SK-N-MC (cell line): ENCODE measurements around the gene CDC42SE2.

Experiments used
- EZH2 ChIP-seq: fragments of 200-600 bp; sonication (generic); IDR thresholded peaks from one replicate; pipeline ENCODE4 v1.6.1; 2017; ENCODE audit warnings: antibody characterized with exemption
- POLR2AphosphoS5 ChIP-seq: IDR thresholded peaks from 2 replicates; pipeline ENCODE4 v1.6.1; 2012; ENCODE audit warnings: mild to moderate bottlenecking, low read depth, low read length, borderline replicate concordance

GRCh38 chr5:131256507-131256823, 7.4 kb upstream of the CDC42SE2 start:
- TF ChIP-seq EZH2 (no peak), POLR2AphosphoS5 (no peak)
